Trophoblast cell (in vitro differentiated cells and primary cell): ENCODE data around the gene DUS2.

ENCODE experiments used
- DNase-seq, 2 donors: peaks; one replicate each; pipeline ENCODE4 v3.0.0-alpha.2; 2016
- H2AFZ ChIP-seq: 2 replicates; pipeline ENCODE4 v1.6.1; 2013; ENCODE audit warnings: low read length, moderate library complexity, mild to moderate bottlenecking; ENCODE audit not compliant: insufficient read depth, poor library complexity
- H2AK5ac ChIP-seq: 2 replicates; pipeline ENCODE4 v1.6.1; 2013; ENCODE audit warnings: mild to moderate bottlenecking, low read length
- H2BK120ac ChIP-seq: 2 replicates; pipeline ENCODE4 v1.6.1; 2013; ENCODE audit warnings: low read length, mild to moderate bottlenecking, moderate library complexity; ENCODE audit not compliant: insufficient read depth, poor library complexity
- H2BK12ac ChIP-seq: 2 replicates; pipeline ENCODE4 v1.6.1; 2013; ENCODE audit warnings: mild to moderate bottlenecking, low read length, moderate library complexity
- H2BK5ac ChIP-seq: 2 replicates; pipeline ENCODE4 v1.6.1; 2013; ENCODE audit warnings: low read length, low read depth, moderate library complexity, mild to moderate bottlenecking; ENCODE audit not compliant: poor library complexity
- H3K14ac ChIP-seq: 2 replicates; pipeline ENCODE4 v1.6.1; 2013; ENCODE audit warnings: mild to moderate bottlenecking, low read length
- H3K18ac ChIP-seq: 2 replicates; pipeline ENCODE4 v1.6.1; 2013; ENCODE audit warnings: mild to moderate bottlenecking, low read length
- H3K23ac ChIP-seq: 2 replicates; pipeline ENCODE4 v1.6.1; 2013; ENCODE audit warnings: low read length
- H3K27ac ChIP-seq: 2 replicates; pipeline ENCODE4 v1.5.1; 2013; ENCODE audit warnings: low read depth, mild to moderate bottlenecking, inconsistent platforms, low read length, moderate library complexity
- H3K27me3 ChIP-seq: 2 replicates; pipeline ENCODE4 v1.6.1; 2013; ENCODE audit warnings: inconsistent platforms, mild to moderate bottlenecking, low read length, moderate library complexity; ENCODE audit not compliant: insufficient read depth
- H3K36me3 ChIP-seq, 2 experiments: 1 replicate in 1 of 2; 2 replicates in 1 of 2; pipeline ENCODE4 v1.6.1; 2013; ENCODE audit warnings: low read length in 2 of 2, mild to moderate bottlenecking in 2 of 2, moderate library complexity in 1 of 2; ENCODE audit not compliant: insufficient read depth in 2 of 2, control insufficient read depth in 1 of 2
- H3K4ac ChIP-seq: 2 replicates; pipeline ENCODE4 v1.6.1; 2013; ENCODE audit warnings: low read depth, mild to moderate bottlenecking, low read length, moderate library complexity
- H3K4me1 ChIP-seq, 2 experiments: 1 replicate in 1 of 2; 2 replicates in 1 of 2; pipeline ENCODE4 v1.6.1; 2013; ENCODE audit warnings: low read length in 2 of 2, mild to moderate bottlenecking in 2 of 2, moderate library complexity in 1 of 2; ENCODE audit not compliant: insufficient read depth in 2 of 2, control insufficient read depth in 1 of 2
- H3K4me2 ChIP-seq: 2 replicates; pipeline ENCODE4 v1.6.1; 2013; ENCODE audit warnings: inconsistent platforms, mild to moderate bottlenecking, low read length, moderate library complexity
- H3K4me3 ChIP-seq: 2 replicates; pipeline ENCODE4 v1.5.1; 2013; ENCODE audit warnings: mild to moderate bottlenecking, low read depth, low read length, inconsistent platforms
- H3K79me1 ChIP-seq: one replicate; pipeline ENCODE4 v1.6.1; 2013; ENCODE audit warnings: low read length
- H3K79me2 ChIP-seq: 2 replicates; pipeline ENCODE4 v1.6.1; 2013; ENCODE audit warnings: low read length, mild to moderate bottlenecking; ENCODE audit not compliant: control insufficient read depth, insufficient read depth, poor library complexity
- H3K9ac ChIP-seq: 2 replicates; pipeline ENCODE4 v1.6.1; 2013; ENCODE audit warnings: mild to moderate bottlenecking, low read length
- H3K9me3 ChIP-seq: 2 replicates; pipeline ENCODE4 v1.6.1; 2013; ENCODE audit warnings: low read depth, mild to moderate bottlenecking, control low read depth, inconsistent platforms, low read length; ENCODE audit not compliant: insufficient read depth
- H4K12ac ChIP-seq: 2 replicates; pipeline ENCODE4 v1.6.1; 2013; ENCODE audit warnings: low read depth, mild to moderate bottlenecking, low read length, moderate library complexity
- H4K8ac ChIP-seq: 2 replicates; pipeline ENCODE4 v1.6.1; 2013; ENCODE audit warnings: low read depth, mild to moderate bottlenecking, low read length, moderate library complexity
- H4K91ac ChIP-seq: one replicate; pipeline ENCODE4 v1.6.1; 2013; ENCODE audit warnings: low read depth, mild to moderate bottlenecking, low read length, moderate library complexity
- WGBS: extraction: QIAGEN DNeasy Blood & Tissue Kit; methylation state at CpG from one replicate; pipeline ENCODE4 v1.1.7; 2013; ENCODE audit warnings: missing lambda C conversion rate; ENCODE audit not compliant: insufficient read length, insufficient coverage; ENCODE audit errors: extremely low coverage; 5-methylcytosine and 5-hydroxymethylcytosine counted together

DUS2 gene

GRCh38 chr16:68066763-68067162, 43.7 kb downstream of the DUS2 start:
- Histone ChIP-seq H4K12ac (no peak overlapping the region), H3K4ac (no peak overlapping the region), H3K14ac (no peak overlapping the region), H3K36me3 (peaks cover 12 to 30% of the 10 kb centered on the region in 2 experiments), H2AFZ (no peak overlapping the region), H3K79me2 (no peaks in the 10 kb centered on the region), H4K91ac (no peak overlapping the region), H3K4me1 (no peaks in the 10 kb centered on the region), H3K4me3 (no peak overlapping the region), H3K9me3 (no peaks in the 10 kb centered on the region), H2BK120ac (no peak overlapping the region), H3K9ac (no peak overlapping the region), H3K27me3 (no peaks in the 10 kb centered on the region), H3K18ac (no peak overlapping the region), H3K79me1 (no peaks in the 10 kb centered on the region), H2BK5ac (no peak overlapping the region), H4K8ac (no peak overlapping the region), H2AK5ac (no peak overlapping the region), H3K27ac (no peak overlapping the region), H3K23ac (no peak overlapping the region), H3K4me2 (no peak overlapping the region), H2BK12ac (no peak overlapping the region)
- no peak for DNase-seq
- no CpG with 5 or more reads among the region's 1 CpG for WGBS

DNA sequence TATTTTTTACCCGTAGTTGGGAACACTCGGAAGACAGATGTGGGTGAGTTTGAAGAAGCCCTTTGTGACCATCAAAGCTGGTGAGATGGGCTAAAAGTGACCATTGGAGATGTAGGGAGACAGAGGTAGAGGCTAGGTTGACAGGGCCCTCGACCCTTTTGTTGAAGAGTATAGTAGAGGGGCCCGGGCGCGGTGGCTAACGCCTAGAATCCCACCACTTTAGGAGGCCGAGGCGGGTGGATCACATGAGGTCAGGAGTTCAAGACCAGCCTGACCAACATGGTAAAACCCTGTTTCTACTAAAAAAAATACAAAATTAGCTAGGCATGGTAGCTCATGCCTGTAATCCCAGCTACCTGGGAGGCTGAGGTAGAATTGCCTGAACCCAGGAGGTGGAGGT, 45.8 kb downstream of the DUS2 start:
- Histone ChIP-seq H2AFZ (no peak overlapping the region), H4K8ac (no peak overlapping the region)
- no peak for DNase-seq

GRCh38 chr16:68069511-68070248, 46.6 kb downstream of the DUS2 start:
- Histone ChIP-seq H3K27me3 (no peaks in the 10 kb centered on the region), H2AFZ (no peak overlapping the region), H3K9me3 (peaks cover 1% of the 10 kb centered on the region), H4K12ac (no peak overlapping the region), H3K4me2 (no peak overlapping the region), H2BK5ac (no peak overlapping the region), H2AK5ac (no peak overlapping the region), H2BK120ac (no peak overlapping the region), H3K36me3 (peaks cover 21 to 47% of the 10 kb centered on the region in 2 experiments), H3K27ac (no peak overlapping the region), H3K4me3 (no peak overlapping the region), H2BK12ac (no peak overlapping the region), H3K79me2 (no peaks in the 10 kb centered on the region), H3K14ac (no peak overlapping the region), H3K23ac (no peak overlapping the region), H3K79me1 (no peaks in the 10 kb centered on the region), H4K91ac (no peak overlapping the region), H3K18ac (no peak overlapping the region), H3K4ac (no peak overlapping the region), H4K8ac (no peak overlapping the region), H3K9ac (no peak overlapping the region), H3K4me1 (peaks cover 0 to 3% of the 10 kb centered on the region in 2 experiments)
- DNase-seq = no peak
- no CpG with 5 or more reads among the region's 7 CpGs for WGBS

More for the DNA sequence above, 45.8 kb downstream of the DUS2 start:
- H3K27me3 ChIP-seq = no peaks in the 10 kb centered on the region
- no peak overlapping the region for H3K23ac ChIP-seq
- no peak overlapping the region for H3K27ac ChIP-seq
- H3K36me3 ChIP-seq = peaks cover 15 to 40% of the 10 kb centered on the region in 2 experiments
- H3K79me2 ChIP-seq = no peaks in the 10 kb centered on the region
- H3K14ac ChIP-seq = no peak overlapping the region
- H4K91ac ChIP-seq = no peak overlapping the region
- no CpG with 5 or more reads among the region's 9 CpGs for WGBS
- peaks cover 1% of the 10 kb centered on the region for H3K9me3 ChIP-seq
- H4K12ac ChIP-seq = no peak overlapping the region
- H2BK12ac ChIP-seq = no peak overlapping the region
- H2BK120ac ChIP-seq = no peak overlapping the region
- H2AK5ac ChIP-seq = no peak overlapping the region
- H3K4me1 ChIP-seq = peaks cover 0 to 3% of the 10 kb centered on the region in 2 experiments
- no peak overlapping the region for H3K4ac ChIP-seq
- no peak overlapping the region for H3K9ac ChIP-seq
- H3K4me2 ChIP-seq = no peak overlapping the region
- H3K79me1 ChIP-seq = no peaks in the 10 kb centered on the region
- no peak overlapping the region for H2BK5ac ChIP-seq
- H3K4me3 ChIP-seq = no peak overlapping the region
- H3K18ac ChIP-seq = no peak overlapping the region

GRCh38 chr16:68070249-68070730, 47.2 kb downstream of the DUS2 start:
- no peak overlapping the region for H3K18ac ChIP-seq

More at GRCh38 chr16:68070249-68070730, 47.2 kb downstream of the DUS2 start:
- DNase-seq = no peak
- H3K79me1 ChIP-seq = no peaks in the 10 kb centered on the region
- no peak overlapping the region for H4K8ac ChIP-seq
- no peak overlapping the region for H3K9ac ChIP-seq
- H4K91ac ChIP-seq = no peak overlapping the region
- H2AFZ ChIP-seq = no peak overlapping the region
- no peaks in the 10 kb centered on the region for H3K27me3 ChIP-seq
- peaks cover 0 to 3% of the 10 kb centered on the region in 2 experiments for H3K4me1 ChIP-seq
- H2BK5ac ChIP-seq = no peak overlapping the region
- peaks cover 1% of the 10 kb centered on the region for H3K9me3 ChIP-seq
- H3K79me2 ChIP-seq = no peaks in the 10 kb centered on the region
- no peak overlapping the region for H2BK12ac ChIP-seq
- no peak overlapping the region for H3K23ac ChIP-seq
- no CpG with 5 or more reads among the region's 2 CpGs for WGBS
- H2BK120ac ChIP-seq = no peak overlapping the region
- no peak overlapping the region for H4K12ac ChIP-seq
- H2AK5ac ChIP-seq = no peak overlapping the region
- no peak overlapping the region for H3K4ac ChIP-seq
- no peak overlapping the region for H3K4me2 ChIP-seq
- no peak overlapping the region for H3K14ac ChIP-seq
- peaks cover 27 to 53% of the 10 kb centered on the region in 2 experiments for H3K36me3 ChIP-seq
- H3K4me3 ChIP-seq = no peak overlapping the region
- H3K27ac ChIP-seq = no peak overlapping the region
